ENCODE data around the gene ZNF182. TPM values are rescaled to one million over a fixed set of nuclear protein-coding genes. Genes with fewer than 3 reads are reported as not detected.
"Not testable (repeated sequence)": the region's sequence is repeated elsewhere in the genome, so short reads cannot be mapped to it uniquely, and the experiment has no call there.

ZNF182 gene
- total and polyA plus RNA-seq, 3 donors from 2014 or later: 3.2 to 6.1 (median 5.8) TPM

GRCh38 chrX:47960406-47960805 lies 43.4 kb downstream of the ZNF182 start:
- no peak for TF ChIP-seq POLR2A (IDR thresholded peaks at IDR 0.05)
- Histone ChIP-seq H3K4me1 (no peaks in the 10 kb centered on the region), H3K27ac (no peak overlapping the region), H3K36me3 (ENCODE audit: low read depth, missing control alignments) (no peaks in the 10 kb centered on the region), H3K9me3 (no peaks in the 10 kb centered on the region), H3K27me3 (no peaks in the 10 kb centered on the region), H3K4me3 (no peak overlapping the region)
- no peak for DNase-seq
- intact Hi-C loops (cut with DNase I; ENCODE audit: low total_unique reads): no loop called here
- WGBS, 2 donors: 75 to 86% methylated on average over 2 of the region's 2 CpGs

- Histone ChIP-seq H3K9me3 (no peaks in the 10 kb centered on the region), H3K4me1 (no peaks in the 10 kb centered on the region), H3K27ac (no peak overlapping the region), H3K36me3 (ENCODE audit: low read depth, missing control alignments) (no peaks in the 10 kb centered on the region), H3K4me3 (no peak overlapping the region), H3K27me3 (no peaks in the 10 kb centered on the region)
- no peak for DNase-seq
- 41 to 51% methylated on average over 3 to 4 of the region's 4 CpGs for WGBS, 2 donors
- no peak for TF ChIP-seq POLR2A (IDR thresholded peaks at IDR 0.05)
- no peak for TF ChIP-seq CTCF (IDR thresholded peaks at IDR 0.05)
- intact Hi-C loops (cut with DNase I; ENCODE audit: low total_unique reads): no loop called here
Observed at GRCh38 chrX:47958761-47959342, 44.9 kb downstream of the ZNF182 start.

- intact Hi-C loops (cut with DNase I; ENCODE audit: low total_unique reads); H3K9me3 ChIP-seq; H3K27ac ChIP-seq; H3K36me3 ChIP-seq (ENCODE audit: low read depth, missing control alignments); DNase-seq; H3K4me3 ChIP-seq; H3K27me3 ChIP-seq; H3K4me1 ChIP-seq: not testable (repeated sequence)
- whole genome bisulfite sequencing, 2 donors: 95 to 96% methylated on average over 3 of the region's 4 CpGs
Observed at GRCh38 chrX:47958206-47958605, 45.6 kb downstream of the ZNF182 start.

GRCh38 chrX:47956016-47956415 lies 47.8 kb downstream of the ZNF182 start:
- DNase-seq: no peak
- 90 to 93% methylated on average over 2 to 9 of the region's 13 CpGs for WGBS, 2 donors
- Histone ChIP-seq H3K36me3 (ENCODE audit: low read depth, missing control alignments) (no peaks in the 10 kb centered on the region), H3K4me3 (no peak overlapping the region), H3K4me1 (no peaks in the 10 kb centered on the region), H3K27me3 (no peaks in the 10 kb centered on the region), H3K27ac (no peak overlapping the region), H3K9me3 (no peaks in the 10 kb centered on the region)
- intact Hi-C loops (cut with DNase I; ENCODE audit: low total_unique reads): no loop called here
- TF ChIP-seq POLR2A (IDR thresholded peaks at IDR 0.05) (no peak), CTCF (IDR thresholded peaks at IDR 0.05) (no peak)

- intact Hi-C loops (cut with DNase I; ENCODE audit: low total_unique reads); H3K9me3 ChIP-seq; H3K36me3 ChIP-seq (ENCODE audit: low read depth, missing control alignments); H3K4me1 ChIP-seq; H3K27me3 ChIP-seq; H3K27ac ChIP-seq; DNase-seq; H3K4me3 ChIP-seq: not testable (repeated sequence)
- 96 to 100% methylated on average over 1 to 5 of the region's 7 CpGs for WGBS, 2 donors
Observed at GRCh38 chrX:47955295-47955694, 48.5 kb downstream of the ZNF182 start.

- H3K4me1 ChIP-seq: no peaks in the 10 kb centered on the region
- no peak overlapping the region for H3K4me3 ChIP-seq
- no peak for DNase-seq
- WGBS, 2 donors: 63 to 70% methylated on average over 4 of the region's 4 CpGs
- no peak for TF ChIP-seq POLR2A (IDR thresholded peaks at IDR 0.05)
- no peak for TF ChIP-seq CTCF (IDR thresholded peaks at IDR 0.05)
- intact Hi-C loops (cut with DNase I; ENCODE audit: low total_unique reads): no loop called here
- no peaks in the 10 kb centered on the region for H3K36me3 ChIP-seq (ENCODE audit: low read depth, missing control alignments)
- H3K9me3 ChIP-seq: no peaks in the 10 kb centered on the region
- no peak overlapping the region for H3K27ac ChIP-seq
- no peaks in the 10 kb centered on the region for H3K27me3 ChIP-seq
Observed at GRCh38 chrX:47941423-47941822, 62.4 kb downstream of the ZNF182 start.
